HUES48 (cell line): Measurements from ENCODE around the gene BTBD8.

Experiments used
- H3K27ac ChIP-seq: one replicate; pipeline ENCODE4 v1.7.0; 2013; ENCODE audit warnings: low read depth, low read length, inconsistent platforms
- H3K27me3 ChIP-seq: 2 replicates; pipeline ENCODE4 v1.6.1; 2013; ENCODE audit warnings: mild to moderate bottlenecking, low read length; ENCODE audit not compliant: control insufficient read depth, insufficient read depth
- H3K36me3 ChIP-seq: 2 replicates; pipeline ENCODE4 v1.6.1; 2013; ENCODE audit warnings: low read length; ENCODE audit not compliant: control insufficient read depth, insufficient read depth
- H3K4me1 ChIP-seq: 2 replicates; pipeline ENCODE4 v1.6.1; 2013; ENCODE audit warnings: mild to moderate bottlenecking, low read length; ENCODE audit not compliant: control insufficient read depth, insufficient read depth
- H3K4me3 ChIP-seq: 2 replicates; pipeline ENCODE4 v1.5.1; 2013; ENCODE audit warnings: mild to moderate bottlenecking, low read depth, low read length
- H3K9ac ChIP-seq: 2 replicates; pipeline ENCODE4 v1.6.1; 2013; ENCODE audit warnings: mild to moderate bottlenecking, low read depth, low read length, moderate library complexity
- H3K9me3 ChIP-seq: 2 replicates; pipeline ENCODE4 v1.6.1; 2013; ENCODE audit warnings: low read length; ENCODE audit not compliant: control insufficient read depth, insufficient read depth

Gene BTBD8

GRCh38 chr1:92192246-92192645 lies 112.1 kb downstream of the BTBD8 start:
- Histone ChIP-seq H3K27ac (no peak overlapping the region), H3K27me3 (no peaks in the 10 kb centered on the region), H3K9me3 (no peaks in the 10 kb centered on the region), H3K4me3 (no peak overlapping the region), H3K9ac (no peak overlapping the region), H3K36me3 (no peaks in the 10 kb centered on the region), H3K4me1 (0 out of 2 replicates have a peak, but pooled peaks cover 4% of the 10 kb centered on the region)

GRCh38 chr1:92194511-92194910 lies 114.4 kb downstream of the BTBD8 start:
- H3K9me3 ChIP-seq = no peaks in the 10 kb centered on the region

GRCh38 chr1:92201973-92202372 lies 121.8 kb downstream of the BTBD8 start:
- no peak overlapping the region for H3K9ac ChIP-seq
- H3K27ac ChIP-seq = no peak overlapping the region
- H3K36me3 ChIP-seq = no peaks in the 10 kb centered on the region
- H3K9me3 ChIP-seq = no peaks in the 10 kb centered on the region
- no peaks in the 10 kb centered on the region for H3K27me3 ChIP-seq
- H3K4me1 ChIP-seq = no peaks in the 10 kb centered on the region
- H3K4me3 ChIP-seq = no peak overlapping the region

More at GRCh38 chr1:92194511-92194910, 114.4 kb downstream of the BTBD8 start:
- Histone ChIP-seq H3K9ac (no peak overlapping the region), H3K4me3 (no peak overlapping the region), H3K27ac (no peak overlapping the region), H3K36me3 (no peaks in the 10 kb centered on the region), H3K4me1 (0 out of 2 replicates have a peak, but pooled peaks cover 4% of the 10 kb centered on the region), H3K27me3 (no peaks in the 10 kb centered on the region)

GRCh38 chr1:92203105-92203504 lies 123.0 kb downstream of the BTBD8 start:
- Histone ChIP-seq H3K36me3 (no peaks in the 10 kb centered on the region), H3K9me3 (no peaks in the 10 kb centered on the region), H3K27me3 (no peaks in the 10 kb centered on the region), H3K27ac (no peak overlapping the region), H3K4me3 (no peak overlapping the region), H3K4me1 (no peaks in the 10 kb centered on the region), H3K9ac (no peak overlapping the region)

GRCh38 chr1:92210701-92211100 lies 130.6 kb downstream of the BTBD8 start:
- Histone ChIP-seq H3K27me3 (no peaks in the 10 kb centered on the region), H3K36me3 (no peaks in the 10 kb centered on the region), H3K9me3 (no peaks in the 10 kb centered on the region), H3K27ac (no peak overlapping the region), H3K9ac (no peak overlapping the region), H3K4me1 (no peaks in the 10 kb centered on the region), H3K4me3 (no peak overlapping the region)

- H3K36me3 ChIP-seq = no peaks in the 10 kb centered on the region
- no peaks in the 10 kb centered on the region for H3K27me3 ChIP-seq
- no peak overlapping the region for H3K4me3 ChIP-seq
- no peak overlapping the region for H3K9ac ChIP-seq
- no peak overlapping the region for H3K27ac ChIP-seq
- H3K4me1 ChIP-seq = no peaks in the 10 kb centered on the region
- no peaks in the 10 kb centered on the region for H3K9me3 ChIP-seq
Observed at GRCh38 chr1:92211166-92211565, 131.0 kb downstream of the BTBD8 start.

- H3K9me3 ChIP-seq = no peaks in the 10 kb centered on the region
- no peak within 1 kb of the TSS for H3K9ac ChIP-seq
- no peak within 1 kb of the TSS for H3K27ac ChIP-seq
- H3K4me3 ChIP-seq = no peak within 1 kb of the TSS
- H3K27me3 ChIP-seq = no peaks in the 10 kb centered on the region
- H3K4me1 ChIP-seq = no peaks in the 10 kb centered on the region
- no peaks in the 10 kb centered on the region for H3K36me3 ChIP-seq
Observed at GRCh38 chr1:92217721-92218120, 137.6 kb downstream of the BTBD8 start, which contains the start of gene C1orf146. C1orf146 (plus strand) TSS chr1:92217915; CDS start chr1:92231421, 13,506 bp downstream.

- H3K9ac ChIP-seq = no peak overlapping the region
Observed at GRCh38 chr1:92218559-92218958, 138.4 kb downstream of the BTBD8 start.

GRCh38 chr1:92219028-92219427 lies 138.9 kb downstream of the BTBD8 start:
- H3K9me3 ChIP-seq = no peaks in the 10 kb centered on the region
- H3K4me1 ChIP-seq = no peaks in the 10 kb centered on the region
- H3K27me3 ChIP-seq = no peaks in the 10 kb centered on the region
- H3K36me3 ChIP-seq = no peaks in the 10 kb centered on the region
- H3K27ac ChIP-seq = no peak overlapping the region
- no peak overlapping the region for H3K9ac ChIP-seq
- no peak overlapping the region for H3K4me3 ChIP-seq

More at GRCh38 chr1:92218559-92218958, 138.4 kb downstream of the BTBD8 start:
- no peaks in the 10 kb centered on the region for H3K9me3 ChIP-seq
- no peaks in the 10 kb centered on the region for H3K27me3 ChIP-seq
- no peak overlapping the region for H3K27ac ChIP-seq
- H3K4me3 ChIP-seq = no peak overlapping the region
- H3K36me3 ChIP-seq = no peaks in the 10 kb centered on the region
- H3K4me1 ChIP-seq = no peaks in the 10 kb centered on the region

- no peaks in the 10 kb centered on the region for H3K9me3 ChIP-seq
- no peaks in the 10 kb centered on the region for H3K27me3 ChIP-seq
- H3K4me3 ChIP-seq = no peak overlapping the region
- H3K27ac ChIP-seq = no peak overlapping the region
- H3K36me3 ChIP-seq = no peaks in the 10 kb centered on the region
- no peak overlapping the region for H3K9ac ChIP-seq
- no peaks in the 10 kb centered on the region for H3K4me1 ChIP-seq
Observed at GRCh38 chr1:92228401-92228800, 148.3 kb downstream of the BTBD8 start.

GRCh38 chr1:92230736-92231135 lies 150.6 kb downstream of the BTBD8 start:
- H3K9ac ChIP-seq = no peak overlapping the region
- no peaks in the 10 kb centered on the region for H3K4me1 ChIP-seq
- H3K27me3 ChIP-seq = no peaks in the 10 kb centered on the region
- no peaks in the 10 kb centered on the region for H3K9me3 ChIP-seq
- no peak overlapping the region for H3K4me3 ChIP-seq
- no peaks in the 10 kb centered on the region for H3K36me3 ChIP-seq
- no peak overlapping the region for H3K27ac ChIP-seq
